NCI-H1436 (cell line): ENCODE measurements around the gene ZNF215.
"Not testable (repeated sequence)": the region's sequence is repeated elsewhere in the genome, so short reads cannot be mapped to it uniquely, and the experiment has no call there.

Experiments
- DNase-seq: peaks from one replicate; lab custom pipeline; 2025; lab: John Stamatoyannopoulos, UW

The ZNF215 gene

GRCh38 chr11:6941970-6942369, 15.7 kb downstream of the ZNF215 start:
- no peak for DNase-seq

- no peak for DNase-seq
Measured at GRCh38 chr11:6943131-6943530, 16.9 kb downstream of the ZNF215 start.

DNA sequence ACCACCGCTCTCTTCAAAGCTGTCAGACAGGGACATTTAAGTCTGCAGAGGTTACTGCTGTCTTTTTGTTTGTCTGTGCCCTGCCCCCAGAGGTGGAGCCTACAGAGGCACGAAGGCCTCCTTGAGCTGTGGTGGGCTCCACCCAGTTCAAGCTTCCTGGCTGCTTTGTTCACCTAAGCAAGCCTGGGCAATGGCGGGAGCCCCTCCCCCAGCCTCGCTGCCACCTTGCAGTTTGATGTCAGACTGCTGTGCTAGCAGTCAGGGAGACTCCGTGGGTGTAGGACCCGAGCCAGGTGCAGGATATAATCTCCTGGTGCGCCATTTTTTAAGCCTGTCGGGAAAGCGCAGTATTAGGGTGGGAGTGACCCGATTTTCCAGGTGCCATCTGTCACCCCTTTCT, 28.0 kb downstream of the ZNF215 start:
- not testable (repeated sequence) for DNase-seq

- no peak for DNase-seq
Measured at GRCh38 chr11:6962141-6962540, 35.9 kb downstream of the ZNF215 start.

DNA sequence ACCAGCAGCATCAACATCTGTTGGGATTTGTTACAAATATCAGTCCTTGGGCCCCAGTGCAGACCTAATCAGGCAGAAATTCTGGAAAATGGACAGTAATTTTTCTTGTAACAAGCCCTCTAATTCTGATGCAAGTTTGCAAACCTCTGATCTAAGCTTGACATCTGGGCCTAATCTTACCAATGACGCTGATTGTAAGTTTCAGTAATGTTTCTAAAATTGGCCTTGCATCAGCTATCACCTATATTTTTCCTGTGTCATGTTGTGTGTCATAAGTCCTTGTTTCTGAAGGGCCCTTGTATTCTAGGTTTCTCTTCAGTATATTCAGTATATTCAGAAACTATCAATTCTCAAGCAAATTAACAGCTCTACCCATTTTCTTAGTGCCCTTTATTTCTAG, 36.4 kb downstream of the ZNF215 start:
- no peak for DNase-seq

DNA sequence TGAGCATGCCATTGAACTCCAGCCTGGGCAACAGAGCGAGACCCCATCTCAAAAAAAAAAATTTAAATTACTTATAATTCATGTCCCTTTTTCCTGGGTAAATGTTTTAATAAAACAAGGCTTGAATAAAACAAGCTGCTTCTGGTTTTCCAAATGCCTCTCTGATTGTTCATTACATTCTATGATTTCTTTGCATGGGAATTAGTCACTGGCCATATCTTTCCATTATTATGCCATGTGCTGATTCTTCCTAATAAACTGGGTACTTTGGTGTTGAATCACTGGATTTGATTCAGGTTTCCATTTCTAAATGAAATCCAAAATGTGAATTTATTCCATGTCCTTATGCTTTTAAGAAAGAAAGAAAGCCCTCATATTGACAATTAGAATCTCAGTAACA, 42.6 kb downstream of the ZNF215 start:
- no peak for DNase-seq

DNA sequence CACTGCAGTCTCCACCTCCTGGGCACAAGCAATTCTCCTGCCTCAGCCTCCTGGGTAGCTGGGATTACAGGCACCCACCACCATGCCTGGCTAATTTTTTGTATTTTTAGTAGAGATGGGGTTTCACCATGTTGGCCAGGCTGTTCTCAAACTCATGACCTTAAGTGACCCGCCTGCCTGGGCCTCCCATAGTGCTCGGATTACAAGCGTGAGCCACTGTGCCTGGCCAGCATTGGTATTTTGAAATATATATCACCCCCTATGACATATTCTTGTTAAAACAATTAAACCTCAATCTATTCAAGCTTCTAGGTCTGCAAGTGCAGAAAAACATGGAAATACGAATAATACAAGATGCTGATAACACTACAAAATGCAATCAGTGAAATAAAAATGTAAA, 43.6 kb downstream of the ZNF215 start:
- DNase-seq, result not testable (repeated sequence)

GRCh38 chr11:6979365-6979764, 53.1 kb downstream of the ZNF215 start:
- DNase-seq, result no peak

DNA sequence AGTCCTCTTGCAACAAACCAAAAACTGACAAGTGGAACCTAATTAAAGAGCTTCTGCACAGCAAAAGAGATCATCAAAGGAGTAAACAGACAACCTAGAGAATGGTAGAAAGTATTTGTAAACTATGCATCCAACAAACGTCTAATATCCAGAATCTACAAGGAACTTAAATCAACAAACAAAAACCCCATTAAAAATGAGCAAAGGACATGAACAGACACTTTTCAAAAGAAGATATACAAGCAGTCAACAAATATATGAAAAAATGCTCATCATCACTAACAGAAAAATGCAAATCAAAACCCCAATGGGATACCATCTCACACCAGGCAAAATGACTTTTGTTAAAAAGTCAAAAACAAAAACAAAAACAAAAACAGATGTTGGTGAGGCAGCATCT, 60.3 kb downstream of the ZNF215 start:
- no peak for DNase-seq

DNA sequence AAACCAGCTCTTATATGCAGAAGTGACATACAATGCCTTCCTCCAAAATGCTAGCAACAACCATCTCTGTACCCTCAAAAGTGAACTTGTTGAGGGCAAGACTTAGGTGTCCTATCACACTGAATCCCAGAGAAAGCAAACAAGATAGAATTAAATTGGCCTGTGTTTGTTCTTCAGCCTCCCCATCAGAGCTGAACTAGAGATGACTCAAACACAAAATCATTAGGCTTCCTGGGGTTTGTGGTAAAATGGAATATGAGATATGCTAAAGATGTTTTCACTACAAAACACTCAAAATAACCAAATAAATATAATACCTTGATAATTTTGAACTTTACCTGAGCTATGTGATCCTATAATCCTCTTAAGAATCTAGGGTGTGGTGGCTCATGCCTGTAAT, 62.3 kb downstream of the ZNF215 start:
- DNase-seq, result no peak

GRCh38 chr11:6991227-6991626, 65.0 kb downstream of the ZNF215 start:
- DNase-seq, result no peak

DNA sequence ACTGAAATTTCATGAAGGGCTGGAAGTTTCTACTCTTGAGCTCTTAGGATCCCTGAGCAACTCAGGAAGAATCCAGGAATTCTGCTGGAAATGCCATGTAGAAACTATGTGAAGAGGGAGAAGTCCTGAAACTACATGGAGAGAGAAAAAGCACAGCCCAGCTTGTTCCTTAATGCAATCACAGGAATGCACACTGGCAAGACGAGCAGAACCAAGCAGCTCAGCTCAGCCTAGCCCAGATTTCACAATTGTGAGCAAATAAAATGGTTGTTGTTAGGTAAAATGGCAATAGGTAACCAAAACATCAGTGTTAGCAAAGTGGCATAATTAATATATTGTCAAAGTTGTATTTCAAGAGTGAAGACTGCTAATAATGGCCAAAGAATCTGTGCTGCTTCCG, 65.8 kb downstream of the ZNF215 start:
- DNase-seq, result no peak

- DNase-seq, result no peak
Measured at GRCh38 chr11:6992457-6993417, 66.5 kb downstream of the ZNF215 start.

DNA sequence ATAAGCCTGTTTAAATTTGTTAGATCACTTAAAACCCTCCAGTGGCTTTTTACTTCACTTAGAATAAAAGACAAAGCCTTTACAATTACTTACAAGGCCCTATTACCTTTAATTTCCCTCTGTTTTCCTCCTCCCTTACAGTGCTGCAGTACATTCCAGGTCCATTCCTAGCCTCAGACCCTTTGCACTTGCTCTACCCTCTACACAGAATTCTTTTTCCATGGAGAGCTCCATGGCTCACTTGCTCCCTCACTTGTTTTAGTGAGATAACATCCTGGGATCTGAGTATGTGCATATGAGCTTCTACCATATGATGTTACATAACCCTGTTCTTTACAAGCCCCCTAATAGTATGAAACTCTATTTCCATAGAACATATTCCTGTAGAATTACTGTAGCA, 69.5 kb downstream of the ZNF215 start:
- DNase-seq, result no peak

GRCh38 chr11:7004482-7004881, 78.3 kb downstream of the ZNF215 start:
- no peak for DNase-seq
